Mesenchymal stem cell (in vitro differentiated cells and primary cell): ENCODE measurements around the gene ST8SIA6.

ENCODE experiments used
- DNase-seq: peaks from one replicate; pipeline ENCODE4 v3.0.0-alpha.2; 2013
- H2AFZ ChIP-seq: one replicate; pipeline ENCODE4 v1.6.1; 2013; ENCODE audit warnings: low read depth, mild to moderate bottlenecking, control low read depth, inconsistent platforms, low read length, moderate library complexity
- H2AK5ac ChIP-seq: 2 replicates; pipeline ENCODE4 v1.6.1; 2013; ENCODE audit warnings: low read length, moderate library complexity, mild to moderate bottlenecking, inconsistent platforms; ENCODE audit not compliant: severe bottlenecking
- H2BK120ac ChIP-seq: one replicate; pipeline ENCODE4 v1.6.1; 2013; ENCODE audit warnings: low read depth, mild to moderate bottlenecking, inconsistent platforms, low read length, moderate library complexity
- H2BK12ac ChIP-seq, 2 experiments: one replicate each; pipeline ENCODE4 v1.6.1; 2013; ENCODE audit warnings: inconsistent platforms in 2 of 2, low read length in 2 of 2, mild to moderate bottlenecking in 2 of 2, moderate library complexity in 2 of 2, control low read depth in 1 of 2
- H2BK15ac ChIP-seq: one replicate; pipeline ENCODE4 v1.6.1; 2013; ENCODE audit warnings: mild to moderate bottlenecking, low read depth, inconsistent platforms; ENCODE audit not compliant: poor library complexity, severe bottlenecking
- H2BK5ac ChIP-seq: 2 replicates; pipeline ENCODE4 v1.6.1; 2013; ENCODE audit warnings: low read depth, mild to moderate bottlenecking, low read length, control low read depth, inconsistent platforms; ENCODE audit not compliant: poor library complexity, severe bottlenecking
- H3K14ac ChIP-seq, 2 experiments: one replicate each; pipeline ENCODE4 v1.6.1; 2013; ENCODE audit warnings: inconsistent platforms in 2 of 2, low read length in 2 of 2, control low read depth in 1 of 2, mild to moderate bottlenecking in 1 of 2, moderate library complexity in 1 of 2
- H3K18ac ChIP-seq, 2 experiments: one replicate each; pipeline ENCODE4 v1.6.1; 2013; ENCODE audit warnings: inconsistent platforms in 2 of 2, low read length in 2 of 2, control low read depth in 1 of 2, low read depth in 1 of 2, mild to moderate bottlenecking in 1 of 2
- H3K23ac ChIP-seq, 2 experiments: one replicate each; pipeline ENCODE4 v1.6.1; 2013; ENCODE audit warnings: inconsistent platforms in 2 of 2, low read length in 2 of 2, mild to moderate bottlenecking in 2 of 2, moderate library complexity in 2 of 2, control low read depth in 1 of 2
- H3K27ac ChIP-seq: 2 replicates; pipeline ENCODE4 v1.5.1; 2013; ENCODE audit warnings: mild to moderate bottlenecking, moderate library complexity, low read length, control low read depth, inconsistent platforms; ENCODE audit not compliant: poor library complexity, severe bottlenecking
- H3K27me3 ChIP-seq, 2 experiments: 2 replicates each; pipeline versions ENCODE4 v1.6.1 to v1.7.0; 2013; ENCODE audit warnings: low read length in 2 of 2, mild to moderate bottlenecking in 2 of 2, moderate library complexity in 2 of 2, control low read depth in 1 of 2, inconsistent platforms in 1 of 2; ENCODE audit not compliant: control insufficient read depth in 1 of 2, insufficient read depth in 1 of 2
- H3K36me3 ChIP-seq, 2 experiments: 2 replicates each; pipeline versions ENCODE4 v1.6.1 to v1.7.0; 2013; ENCODE audit warnings: low read length in 2 of 2, control low read depth in 1 of 2, inconsistent platforms in 1 of 2, low read depth in 1 of 2, mild to moderate bottlenecking in 1 of 2; ENCODE audit not compliant: insufficient read depth in 2 of 2, control insufficient read depth in 1 of 2
- H3K4ac ChIP-seq, 2 experiments: one replicate each; pipeline ENCODE4 v1.6.1; 2013; ENCODE audit warnings: inconsistent platforms in 2 of 2, low read length in 2 of 2, mild to moderate bottlenecking in 2 of 2, moderate library complexity in 2 of 2, control low read depth in 1 of 2, low read depth in 1 of 2
- H3K4me1 ChIP-seq: 2 replicates; pipeline ENCODE4 v1.6.1; 2013; ENCODE audit warnings: low read depth, low read length, control low read depth; ENCODE audit not compliant: control insufficient read depth, insufficient read depth
- H3K4me2 ChIP-seq: 2 replicates; pipeline ENCODE4 v1.6.1; 2013; ENCODE audit warnings: low read length, mild to moderate bottlenecking, inconsistent platforms; ENCODE audit not compliant: poor library complexity, severe bottlenecking
- H3K4me3 ChIP-seq, 2 experiments: 2 replicates each; pipeline versions ENCODE4 v1.5.1 to v1.7.0; 2013; ENCODE audit warnings: low read length in 2 of 2, mild to moderate bottlenecking in 2 of 2, control low read depth in 1 of 2, low read depth in 1 of 2; ENCODE audit not compliant: insufficient read depth in 1 of 2
- H3K79me1 ChIP-seq: replicated peaks from 2 replicates; pipeline ENCODE4 v1.6.1; 2013; ENCODE audit warnings: mild to moderate bottlenecking, control low read depth, low read length, inconsistent platforms; ENCODE audit not compliant: poor library complexity, severe bottlenecking
- H3K9ac ChIP-seq: 2 replicates; pipeline ENCODE4 v1.7.0; 2013; ENCODE audit warnings: mild to moderate bottlenecking, low read length, moderate library complexity
- H3K9me3 ChIP-seq: 2 replicates; pipeline ENCODE4 v1.7.0; 2013; ENCODE audit warnings: mild to moderate bottlenecking, low read length; ENCODE audit not compliant: control insufficient read depth
- H4K8ac ChIP-seq: one replicate; pipeline ENCODE4 v1.6.1; 2013; ENCODE audit warnings: inconsistent platforms, mild to moderate bottlenecking, low read length, moderate library complexity
- H4K91ac ChIP-seq: one replicate; pipeline ENCODE4 v1.6.1; 2013; ENCODE audit warnings: mild to moderate bottlenecking, low read length, inconsistent platforms
- WGBS: methylation state at CpG from one replicate; pipeline ENCODE4 v1.1.7; 2013; ENCODE audit warnings: mixed read lengths; 5-methylcytosine and 5-hydroxymethylcytosine counted together

ST8SIA6 gene

DNA sequence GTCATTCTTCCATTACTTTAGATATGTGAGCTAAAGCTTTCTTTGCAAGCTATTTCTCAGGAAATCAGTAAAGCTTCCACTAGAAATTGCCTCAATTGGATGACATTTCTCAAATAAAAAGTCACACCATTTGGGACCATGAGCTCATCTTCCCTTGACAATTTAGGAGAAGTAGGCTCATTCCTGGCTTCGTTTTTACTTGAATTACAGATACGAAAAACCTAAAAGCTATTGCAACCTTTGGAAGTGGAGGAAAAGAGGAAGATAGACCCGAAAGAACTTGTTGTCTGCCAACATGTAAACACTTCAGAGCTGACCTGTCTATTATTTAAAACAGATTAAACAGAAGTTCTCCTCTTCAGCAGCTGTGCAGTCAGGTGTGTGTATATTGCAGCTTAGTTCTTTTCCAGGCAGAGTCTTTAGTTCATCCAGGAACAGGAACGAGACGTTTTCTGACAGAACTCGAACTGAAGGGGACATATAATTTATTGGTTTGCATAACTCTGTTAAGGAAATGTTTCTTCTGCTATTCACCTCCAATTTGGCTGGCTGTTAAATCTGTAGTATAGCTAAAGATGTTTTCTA, 43.1 kb upstream of the ST8SIA6 start:
- H3K79me1 ChIP-seq, result no peaks in the 10 kb centered on the region
- no peak overlapping the region for H3K9ac ChIP-seq
- no peak overlapping the region for H3K4ac ChIP-seq
- peaks cover 0 to 8% of the 10 kb centered on the region in 2 experiments for H3K27me3 ChIP-seq
- no peaks in the 10 kb centered on the region for H3K4me1 ChIP-seq
- H2AFZ ChIP-seq, result no peak overlapping the region
- H2BK120ac ChIP-seq, result no peak overlapping the region
- no peak overlapping the region for H3K4me2 ChIP-seq
- no peak overlapping the region for H4K91ac ChIP-seq
- no peak overlapping the region for H4K8ac ChIP-seq
- no peak overlapping the region for H3K4me3 ChIP-seq
- no peaks in the 10 kb centered on the region for H3K9me3 ChIP-seq
- no peak for DNase-seq
- H3K18ac ChIP-seq, result no peak overlapping the region
- H2BK5ac ChIP-seq, result no peak overlapping the region
- WGBS, result 84% methylated on average over 5 of the region's 6 CpGs
- H3K27ac ChIP-seq, result no peak overlapping the region
- H3K23ac ChIP-seq, result no peak overlapping the region
- H2BK15ac ChIP-seq, result no peak overlapping the region
- no peak overlapping the region for H2AK5ac ChIP-seq
- H3K14ac ChIP-seq, result no peak overlapping the region
- no peak overlapping the region for H2BK12ac ChIP-seq
- no peaks in the 10 kb centered on the region for H3K36me3 ChIP-seq

DNA sequence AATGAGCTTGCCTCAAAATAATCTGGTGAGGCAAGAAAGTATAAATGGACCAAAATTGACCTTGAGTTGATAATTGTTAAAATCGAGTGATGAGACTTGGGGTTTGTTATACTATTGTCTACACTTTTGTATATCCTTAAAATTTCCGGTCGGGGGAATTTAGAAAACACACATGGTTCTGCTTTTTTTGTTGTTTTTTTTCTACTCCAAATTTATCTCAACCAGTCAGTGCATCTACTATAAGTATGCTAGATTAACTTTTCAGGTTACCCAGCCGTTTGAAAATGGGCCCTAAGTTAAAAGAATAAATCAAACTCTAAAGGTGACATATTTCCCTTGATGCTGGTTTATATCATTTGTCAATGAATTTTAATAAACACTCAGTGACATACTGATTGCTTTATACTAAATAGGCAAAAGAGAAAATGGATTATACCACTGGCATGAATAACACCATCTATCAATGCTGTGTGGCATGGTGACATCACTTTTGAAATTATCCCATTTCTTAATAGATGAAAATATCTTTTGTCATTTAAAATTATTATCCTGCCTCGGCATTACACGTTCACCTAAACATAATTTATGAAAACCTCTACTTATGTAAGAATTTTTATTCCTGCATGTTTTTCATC, 40.3 kb upstream of the ST8SIA6 start:
- H3K27me3 ChIP-seq, result peaks cover 0 to 8% of the 10 kb centered on the region in 2 experiments
- no peak for DNase-seq
- no peak overlapping the region for H3K27ac ChIP-seq
- H3K9ac ChIP-seq, result no peak overlapping the region
- no peak overlapping the region for H3K18ac ChIP-seq
- no peak overlapping the region for H4K8ac ChIP-seq
- H4K91ac ChIP-seq, result no peak overlapping the region
- no peak overlapping the region for H3K14ac ChIP-seq
- no peak overlapping the region for H2BK15ac ChIP-seq
- H3K9me3 ChIP-seq, result no peaks in the 10 kb centered on the region
- no peak overlapping the region for H3K4me2 ChIP-seq
- no peak overlapping the region for H3K4ac ChIP-seq
- H2AK5ac ChIP-seq, result no peak overlapping the region
- H2BK5ac ChIP-seq, result no peak overlapping the region
- no peaks in the 10 kb centered on the region for H3K79me1 ChIP-seq
- H2BK120ac ChIP-seq, result no peak overlapping the region
- H3K36me3 ChIP-seq, result no peaks in the 10 kb centered on the region
- no peak overlapping the region for H3K4me3 ChIP-seq
- WGBS, result 90% methylated on average over 3 of the region's 6 CpGs
- H3K4me1 ChIP-seq, result no peaks in the 10 kb centered on the region
- no peak overlapping the region for H2BK12ac ChIP-seq
- no peak overlapping the region for H3K23ac ChIP-seq
- H2AFZ ChIP-seq, result no peak overlapping the region

DNA sequence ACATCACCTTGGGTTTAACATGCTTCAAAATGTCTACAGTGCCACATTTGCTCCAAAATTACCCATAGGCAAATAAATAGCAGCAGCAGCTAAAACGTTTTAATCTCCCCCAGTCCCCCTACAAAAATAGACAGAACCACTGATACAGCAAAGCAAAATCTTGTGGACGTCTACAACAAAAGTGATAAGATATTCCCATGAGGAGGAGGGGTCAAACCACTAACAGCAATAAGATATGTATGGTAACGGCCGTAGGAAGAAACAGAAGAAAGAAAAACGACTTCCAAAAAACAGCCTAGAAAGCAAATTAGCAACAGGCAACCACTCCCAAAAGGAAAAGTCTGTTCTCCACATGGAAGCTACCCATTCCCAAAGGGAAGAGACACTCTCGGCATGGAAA, 34.5 kb upstream of the ST8SIA6 start:
- DNase-seq, result no peak
- Histone ChIP-seq H2BK15ac (no peak overlapping the region), H3K4ac (no peak overlapping the region), H3K23ac (no peak overlapping the region), H4K91ac (no peak overlapping the region), H3K4me1 (no peaks in the 10 kb centered on the region), H4K8ac (no peak overlapping the region), H3K9ac (no peak overlapping the region), H3K9me3 (no peaks in the 10 kb centered on the region), H2AK5ac (no peak overlapping the region), H2BK5ac (no peak overlapping the region), H2BK12ac (no peak overlapping the region), H3K14ac (no peak overlapping the region), H2AFZ (no peak overlapping the region), H3K18ac (no peak overlapping the region), H3K4me3 (peak overlapping the region in 1 of 2 experiments; percentile 11), H3K27ac (no peak overlapping the region), H3K36me3 (no peaks in the 10 kb centered on the region), H2BK120ac (no peak overlapping the region), H3K79me1 (no peaks in the 10 kb centered on the region), H3K4me2 (no peak overlapping the region), H3K27me3 (peaks cover 0 to 4% of the 10 kb centered on the region in 2 experiments)
- 51% methylated on average over 6 of the region's 6 CpGs for WGBS

DNA sequence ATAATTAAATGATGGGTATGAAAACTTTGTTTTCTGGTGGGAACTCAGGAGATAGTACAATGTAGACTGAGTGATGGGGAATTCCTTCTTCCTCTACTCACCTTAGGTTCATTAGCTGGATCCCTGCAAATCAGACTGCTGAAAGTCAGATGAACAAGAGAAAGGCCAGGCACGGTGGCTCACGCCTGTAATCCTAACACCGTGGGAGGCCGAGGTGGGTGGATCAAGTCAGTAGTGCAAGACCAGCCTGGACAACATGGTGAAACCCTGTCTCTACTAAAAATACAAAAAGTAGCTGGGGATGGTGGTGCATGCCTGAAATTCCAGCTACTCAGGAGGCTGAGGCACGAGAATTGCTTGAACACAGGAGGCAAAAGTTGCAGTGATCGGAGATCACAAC, 28.7 kb upstream of the ST8SIA6 start:
- Histone ChIP-seq H3K14ac (no peak overlapping the region), H3K9me3 (peaks cover 13% of the 10 kb centered on the region), H3K23ac (no peak overlapping the region), H3K18ac (no peak overlapping the region), H3K27ac (no peak overlapping the region), H2BK15ac (no peak overlapping the region), H2AFZ (no peak overlapping the region), H3K36me3 (no peaks in the 10 kb centered on the region), H2BK5ac (no peak overlapping the region), H3K27me3 (no peaks in the 10 kb centered on the region), H3K4me3 (no peak overlapping the region), H2BK120ac (no peak overlapping the region), H3K9ac (no peak overlapping the region), H3K4me1 (no peaks in the 10 kb centered on the region), H2BK12ac (no peak overlapping the region), H4K91ac (no peak overlapping the region), H3K4ac (no peak overlapping the region), H3K4me2 (no peak overlapping the region), H3K79me1 (no peaks in the 10 kb centered on the region), H2AK5ac (no peak overlapping the region), H4K8ac (no peak overlapping the region)
- DNase-seq, result no peak
- WGBS, result 88% methylated on average over 4 of the region's 6 CpGs
